T-cell (primary cell): ENCODE results near the gene CHD5. TPM values are rescaled to one million over a fixed set of nuclear protein-coding genes. Genes with fewer than 3 reads are reported as not detected.

ENCODE experiments used
- ATAC-seq, 4 experiments: fragments of 200-7000 bp in 3 of 4; fragments of 150-1000 bp in 1 of 4; cut with Tn5 transposase; replicated peaks in 1 of 4; 1 replicate in 3 of 4; 2 replicates in 1 of 4; pipeline ENCODE4 v1.10.0; 2021; ENCODE audit warnings: moderate library complexity in 3 of 4, mild to moderate bottlenecking in 2 of 4, moderate number of reproducible peaks in 1 of 4
- CTCF ChIA-PET, 2 donors: fragments of 300-600 bp; sonication (Branson Sonifier 250); formaldehyde crosslinking; loops; one replicate each; lab custom pipeline; 2022; ENCODE audit warnings: antibody characterized with exemption in 2 of 2; lab: Charles Lee
- POLR2A ChIA-PET, 2 donors: fragments of 300-600 bp; sonication (Branson Sonifier 250); formaldehyde crosslinking; loops; one replicate each; lab custom pipeline; 2022; ENCODE audit warnings: antibody characterized with exemption in 2 of 2; lab: Charles Lee
- DNase-seq, 35 experiments: peaks; one replicate each; pipeline versions ENCODE4 v3.0.0 to v3.0.0-alpha.2; 2013 to 2023
- H3K27ac ChIP-seq: one replicate; pipeline ENCODE4 v1.5.1; 2013; ENCODE audit warnings: low read length
- H3K27me3 ChIP-seq, 2 experiments: replicated peaks in 1 of 2; 1 replicate in 1 of 2; 2 replicates in 1 of 2; pipeline versions ENCODE4 v1.6.1 to v1.7.0; 2013; ENCODE audit warnings: low read length in 1 of 2, mixed read lengths in 1 of 2; ENCODE audit not compliant: control insufficient read depth in 2 of 2, insufficient read depth in 2 of 2; ENCODE audit errors: extremely low read depth in 1 of 2
- H3K36me3 ChIP-seq, 2 donors: 1 replicate in 1 of 2; 2 replicates in 1 of 2; pipeline versions ENCODE4 v1.6.1 to v1.7.0; 2013; ENCODE audit warnings: low read length in 1 of 2; ENCODE audit not compliant: control insufficient read depth in 2 of 2, insufficient read depth in 1 of 2; ENCODE audit errors: extremely low read depth in 1 of 2
- H3K4me1 ChIP-seq, 2 experiments: 1 replicate in 1 of 2; 2 replicates in 1 of 2; pipeline versions ENCODE4 v1.6.1 to v1.7.0; 2013; ENCODE audit warnings: low read length in 2 of 2, mixed read lengths in 1 of 2; ENCODE audit not compliant: insufficient read depth in 2 of 2, control insufficient read depth in 1 of 2; ENCODE audit errors: extremely low read depth in 1 of 2
- H3K4me3 ChIP-seq, 2 donors: 1 replicate in 1 of 2; 2 replicates in 1 of 2; pipeline versions ENCODE4 v1.5.1 to v1.7.0; 2013; ENCODE audit warnings: mild to moderate bottlenecking in 2 of 2, low read length in 1 of 2, moderate library complexity in 1 of 2; ENCODE audit not compliant: control insufficient read depth in 1 of 2; ENCODE audit errors: extremely low read depth in 1 of 2
- H3K9me3 ChIP-seq: 2 replicates; pipeline ENCODE4 v1.7.0; 2013
- H3K27ac Mint-ChIP-seq, 2 donors: one replicate each; pipeline ENCODE4 v1.8.0; 2020 to 2021; ENCODE audit warnings: mild to moderate bottlenecking in 2 of 2, mixed read lengths in 2 of 2
- H3K27me3 Mint-ChIP-seq, 2 donors: one replicate each; pipeline ENCODE4 v1.8.0; 2021 to 2022; ENCODE audit warnings: mixed read lengths in 2 of 2
- H3K36me3 Mint-ChIP-seq: one replicate; pipeline ENCODE4 v1.8.0; 2021; ENCODE audit warnings: mixed read lengths
- H3K4me1 Mint-ChIP-seq, 3 donors: one replicate each; pipeline ENCODE4 v1.8.0; 2020 to 2022; ENCODE audit warnings: mixed read lengths in 3 of 3, mild to moderate bottlenecking in 1 of 3
- H3K4me3 Mint-ChIP-seq, 3 donors: one replicate each; pipeline ENCODE4 v1.8.0; 2020 to 2022; ENCODE audit warnings: mild to moderate bottlenecking in 3 of 3, mixed read lengths in 3 of 3, moderate library complexity in 3 of 3
- H3K9me3 Mint-ChIP-seq, 3 donors: one replicate each; pipeline ENCODE4 v1.8.0; 2020 to 2022; ENCODE audit warnings: mixed read lengths in 3 of 3
- WGBS: methylation state at CpG from one replicate; pipeline ENCODE4 v1.1.5; 2013; ENCODE audit warnings: missing lambda C conversion rate; ENCODE audit not compliant: insufficient coverage; 5-methylcytosine and 5-hydroxymethylcytosine counted together
- total RNA-seq, 35 experiments: library from RNA in 6 of 35; stranded (reverse) in 6 of 35; fragments of 120-200 nt in 1 of 35; gene quantifications; one replicate each; pipeline versions ENCODE4 v1.2.1 to v1.2.4 and lab custom pipeline; 2013 to 2026

Gene CHD5
- total RNA-seq, 5 donors from 2014 or later (not counting 1 experiment from before 2014, with no cell fraction given) = 0.05 to 0.23 (median 0.16) TPM

DNA sequence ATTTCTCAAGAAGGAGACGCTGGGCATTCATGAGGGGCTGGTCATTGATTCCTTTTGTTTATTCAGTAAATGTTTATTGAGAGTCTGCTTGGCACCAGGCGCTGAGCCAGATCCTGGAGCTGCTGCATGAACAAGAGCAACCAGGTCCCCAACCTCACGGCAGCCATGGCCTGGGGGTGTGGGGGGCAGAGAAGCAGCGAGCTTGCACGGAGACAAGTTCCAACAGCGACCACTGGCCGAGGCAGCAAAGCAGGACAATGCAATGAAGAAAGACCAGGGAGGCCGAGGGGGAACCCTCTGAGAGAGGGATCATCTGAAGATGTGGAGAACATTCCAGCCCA, 126.9 kb downstream of the CHD5 start:
- Histone ChIP-seq H3K9me3 (no peaks in the 10 kb centered on the region), H3K36me3 (peaks cover 13 to 49% of the 10 kb centered on the region in 2 donors), H3K27me3 (no peaks in the 10 kb centered on the region), H3K4me3 (no peak overlapping the region), H3K27ac (no peak overlapping the region), H3K4me1 (peaks cover 0 to 5% of the 10 kb centered on the region in 2 experiments)
- Mint-ChIP-seq H3K4me1 (peaks cover 20 to 21% (median 21%) of the 10 kb centered on the region in 3 donors), H3K4me3 (no peak overlapping the region), H3K27me3 (no peaks in the 10 kb centered on the region), H3K36me3 (peaks cover 23% of the 10 kb centered on the region), H3K27ac (no peak overlapping the region), H3K9me3 (no peaks in the 10 kb centered on the region)
- CTCF ChIA-PET = no interaction called here
- DNase-seq (no peak), ATAC-seq (no peak)
- WGBS = 96% methylated on average over 8 of the region's 8 CpGs
- POLR2A ChIA-PET = no interaction called here

DNA sequence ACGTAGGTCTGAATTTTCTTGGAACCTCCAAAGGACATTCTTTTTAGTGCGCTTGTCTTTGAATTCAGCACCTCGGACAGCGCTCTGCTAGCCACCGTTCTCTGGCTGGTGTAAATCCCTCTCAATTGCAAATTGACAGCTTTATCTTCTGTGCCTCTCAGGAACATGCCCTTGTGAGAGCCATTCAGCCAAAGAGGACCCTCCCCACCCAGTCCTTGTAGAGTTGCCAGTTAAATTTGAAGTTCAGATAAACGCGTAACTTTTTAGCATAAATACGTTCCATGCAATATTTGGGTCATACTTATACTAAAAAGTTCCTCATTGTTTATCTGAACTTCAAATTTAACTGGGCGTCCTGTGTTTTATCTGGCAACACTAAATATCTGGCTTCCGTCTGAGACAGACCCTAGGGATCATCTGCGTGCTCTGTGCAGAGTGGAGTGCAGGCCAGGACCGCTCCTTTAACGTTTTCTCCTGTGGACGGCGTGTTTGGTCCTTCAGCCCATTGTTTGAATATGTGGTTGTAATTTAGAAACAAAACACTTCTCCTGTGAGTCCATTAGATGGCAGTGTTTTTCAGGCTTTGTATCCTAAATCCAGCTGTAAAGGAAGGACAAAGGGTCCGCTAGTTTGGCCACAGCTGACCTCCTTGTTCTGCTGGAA, 127.4 kb downstream of the CHD5 start:
- Histone ChIP-seq H3K36me3 (peaks cover 16 to 49% of the 10 kb centered on the region in 2 donors), H3K27me3 (no peaks in the 10 kb centered on the region), H3K4me1 (peaks cover 0 to 5% of the 10 kb centered on the region in 2 experiments), H3K27ac (no peak overlapping the region), H3K9me3 (no peaks in the 10 kb centered on the region), H3K4me3 (no peak overlapping the region)
- H3K27me3 Mint-ChIP-seq = no peaks in the 10 kb centered on the region
- DNase-seq = peak in 29 of 35 experiments; percentile 11 to 70 (median 44)
- POLR2A ChIA-PET = no interaction called here
- H3K36me3 Mint-ChIP-seq = peaks cover 27% of the 10 kb centered on the region
- no peak overlapping the region for H3K4me3 Mint-ChIP-seq
- peak in 2 of 4 experiments; percentile 39 to 49 for ATAC-seq
- peaks cover 22 to 25% (median 24%) of the 10 kb centered on the region in 3 donors for H3K4me1 Mint-ChIP-seq
- H3K9me3 Mint-ChIP-seq = no peaks in the 10 kb centered on the region
- WGBS = 69% methylated on average over 11 of the region's 16 CpGs
- no peak overlapping the region for H3K27ac Mint-ChIP-seq
- CTCF ChIA-PET = no interaction called here

Other genes with a start within 250 kb of the CHD5 start
- 10 to 100 TPM in 1 of 5 donors, 1 to 10 TPM in 4; 9.0 to 10.5 (median 9.8) TPM for gene NPHP4, start 187.9 kb downstream of the CHD5 start, total RNA-seq
- gene KCNAB2, start 134.4 kb downstream of the CHD5 start, total RNA-seq = 100 to 1,000 TPM; 181 to 270 (median 252) TPM
- gene RPL22, start 19.3 kb upstream of the CHD5 start, total RNA-seq = 100 to 1,000 TPM; 448 to 621 (median 462) TPM
- 1 to 10 TPM; 4.7 to 9.7 (median 6.9) TPM for gene RNF207, start 25.8 kb upstream of the CHD5 start, total RNA-seq
- gene ICMT, start 55.6 kb upstream of the CHD5 start, total RNA-seq = 10 to 100 TPM in 4 of 5 donors, 1 to 10 TPM in 1; 9.6 to 24.0 (median 20.7) TPM
- gene HES3, start 63.9 kb upstream of the CHD5 start, total RNA-seq = not detected
- 1 to 10 TPM in 1 of 5 donors, under 1 TPM in 4; 0.35 to 2.7 (median 0.72) TPM for gene GPR153, start 80.8 kb upstream of the CHD5 start, total RNA-seq
- 1 to 10 TPM; 6.1 to 9.3 (median 7.4) TPM for gene ACOT7, start 213.4 kb upstream of the CHD5 start, total RNA-seq
- under 1 TPM in 1 of 5 donors, not detected in 4; 0.16 TPM for gene HES2, start 239.6 kb upstream of the CHD5 start, total RNA-seq
- 1 to 10 TPM; 2.1 to 9.2 (median 6.2) TPM for gene ESPN, start 244.5 kb upstream of the CHD5 start, total RNA-seq